ENCODE results near the gene JAG2.

JAG2 gene

GRCh38 chr14:105163040-105163742 lies 5.4 kb downstream of the JAG2 start:
- DNase-seq: no peak

GRCh38 chr14:105162669-105162979 lies 6.0 kb downstream of the JAG2 start:
- DNase-seq: no peak

GRCh38 chr14:105161964-105162668 lies 6.5 kb downstream of the JAG2 start:
- DNase-seq: no peak

DNA sequence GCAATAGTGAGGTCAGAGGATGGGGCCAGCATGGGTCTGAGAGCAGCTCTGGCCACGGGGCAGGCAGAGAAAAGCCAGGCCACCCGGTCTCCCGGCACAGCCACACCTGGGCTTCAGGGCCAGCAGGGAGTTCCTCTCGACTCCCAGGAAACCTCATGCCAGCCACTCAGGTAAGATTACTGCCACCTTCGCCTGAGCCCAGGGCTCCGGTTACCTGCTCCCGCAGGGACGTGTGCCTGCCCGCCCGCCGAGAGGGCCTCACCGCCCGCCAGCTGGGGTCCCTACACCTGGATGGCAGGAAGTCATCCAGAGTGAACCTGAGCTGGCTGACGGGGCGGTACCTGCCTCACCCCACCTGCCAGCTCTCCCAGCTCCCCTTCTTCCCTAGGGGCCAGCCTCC lies 7.3 kb downstream of the JAG2 start:
- DNase-seq: no peak

DNA sequence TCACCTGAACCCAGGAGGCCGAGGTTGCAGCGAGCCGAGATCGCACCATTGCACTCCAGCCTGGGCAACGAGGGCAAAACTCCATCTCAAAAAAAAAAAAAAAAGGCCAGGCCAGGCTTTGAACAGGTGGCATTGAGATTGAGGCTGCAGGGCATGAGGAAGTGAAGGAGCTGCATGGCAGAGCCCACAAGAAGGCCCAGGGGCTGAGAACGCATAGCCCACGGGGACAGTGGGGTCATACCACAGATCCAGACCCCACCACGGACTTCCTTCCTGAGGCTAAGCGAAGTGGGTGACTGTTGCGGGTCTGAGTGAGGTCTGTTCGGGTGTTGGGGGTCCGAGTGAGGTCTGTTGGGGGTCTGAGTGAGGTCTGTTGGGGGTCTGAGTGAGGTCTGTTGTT lies 7.8 kb downstream of the JAG2 start:
- DNase-seq: no peak

DNA sequence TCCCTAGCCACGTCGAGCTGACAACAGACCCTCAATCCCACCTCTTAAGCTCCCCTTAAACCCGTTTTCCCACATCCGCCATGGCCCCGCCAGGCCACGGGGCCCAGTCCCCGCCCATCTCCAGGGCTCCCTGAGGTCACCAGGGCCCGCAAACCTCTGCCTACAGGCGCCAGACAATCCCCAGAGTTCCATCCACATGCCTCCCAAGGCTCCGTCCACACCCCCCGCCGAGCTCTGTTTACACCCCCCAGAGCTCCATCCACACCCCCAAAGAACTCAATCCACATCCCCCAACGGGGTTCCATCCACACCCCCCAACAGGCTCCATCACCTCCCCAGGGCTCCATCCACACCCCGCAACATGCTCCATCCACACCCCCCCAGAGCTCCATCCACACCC lies 9.2 kb downstream of the JAG2 start:
- DNase-seq: no peak

GRCh38 chr14:105158794-105159193 lies 9.8 kb downstream of the JAG2 start:
- no peak for DNase-seq

DNA sequence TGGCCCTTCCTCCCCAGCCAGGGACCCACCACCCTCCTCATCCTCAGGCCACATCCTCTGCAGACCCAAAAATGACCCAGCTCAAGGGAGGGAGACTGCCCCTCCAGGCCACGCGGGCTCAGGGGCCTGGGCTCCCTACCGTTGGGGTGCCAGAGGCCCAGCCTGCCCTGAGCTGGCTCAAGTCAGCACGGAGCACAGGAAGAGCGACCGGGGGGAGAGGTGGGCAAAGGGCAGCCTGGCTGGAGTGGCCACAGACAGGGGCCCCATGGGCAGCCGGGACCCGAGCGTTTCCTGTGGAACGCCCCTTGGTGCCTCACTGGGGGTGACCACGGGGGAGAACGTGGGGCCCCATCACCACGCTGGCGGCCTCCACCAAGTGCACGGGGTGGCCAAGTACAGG lies 10.7 kb downstream of the JAG2 start:
- DNase-seq: no peak

GRCh38 chr14:105156414-105157375 lies 11.9 kb downstream of the JAG2 start:
- DNase-seq: no peak

DNA sequence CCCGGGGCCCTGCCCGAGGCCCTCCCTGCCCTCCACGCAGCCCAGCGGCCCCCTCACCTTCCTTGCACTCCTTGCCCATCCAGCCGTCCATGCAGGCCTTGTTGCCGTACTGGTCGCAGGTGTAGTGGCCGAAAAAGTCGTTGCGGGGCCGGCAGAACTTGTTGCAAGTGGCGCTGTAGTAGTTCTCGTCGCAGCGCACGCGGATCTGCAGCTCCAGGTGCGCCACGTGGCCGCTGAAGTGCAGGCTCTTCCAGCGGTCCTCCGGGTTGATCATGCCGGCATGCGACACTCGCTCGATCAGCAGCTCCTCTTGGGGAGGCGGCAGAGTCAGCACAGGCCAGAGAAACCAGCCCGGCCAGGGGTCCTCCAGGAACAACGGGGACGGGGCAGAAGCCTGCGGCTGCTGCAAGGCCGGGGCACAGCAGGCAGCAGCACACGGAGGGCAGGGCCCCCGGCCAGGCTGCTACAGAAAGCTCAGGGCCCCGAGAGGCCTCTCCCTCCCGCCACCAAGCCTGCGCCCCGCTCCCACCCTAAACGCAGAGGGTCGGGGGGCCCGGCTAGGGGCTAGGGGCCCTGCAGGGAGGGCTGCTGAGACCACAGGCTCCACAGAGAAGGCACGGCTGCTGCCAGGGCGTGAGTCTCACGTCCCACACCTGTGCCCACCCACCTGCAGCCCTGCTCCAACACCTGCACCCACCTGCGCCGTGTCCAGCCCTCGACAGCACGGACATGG lies 12.7 kb downstream of the JAG2 start:
- no peak for DNase-seq

DNA sequence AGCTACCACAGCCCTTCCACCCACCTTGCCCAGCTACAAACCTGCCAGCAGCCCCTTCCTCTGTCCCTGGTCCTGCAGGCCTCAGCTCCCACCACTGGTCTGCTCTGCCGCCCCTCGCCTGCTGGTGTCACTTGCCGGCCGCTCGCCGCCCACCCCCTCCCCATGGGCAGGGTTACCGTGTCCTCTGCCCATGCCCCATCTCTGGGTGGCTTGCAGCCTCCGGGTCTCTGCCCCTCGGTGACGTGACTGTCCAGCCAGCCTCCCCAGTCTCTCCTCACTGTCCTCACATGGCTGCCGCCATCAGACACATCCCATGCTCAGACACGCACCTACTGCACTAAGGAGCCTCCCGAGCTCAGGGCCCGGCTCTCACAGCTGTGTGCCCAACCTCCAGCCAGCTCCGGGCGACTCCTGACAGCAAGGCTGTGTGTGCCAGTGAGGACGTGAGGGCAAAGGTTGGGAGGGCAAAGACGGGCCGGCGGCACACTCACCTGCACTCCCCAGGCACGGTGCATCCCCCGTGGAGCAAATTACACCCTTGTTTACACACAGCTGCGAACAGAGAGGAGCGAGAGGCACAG lies 13.4 kb downstream of the JAG2 start:
- DNase-seq: no peak

GRCh38 chr14:105154476-105154871 lies 14.1 kb downstream of the JAG2 start:
- DNase-seq: no peak

DNA sequence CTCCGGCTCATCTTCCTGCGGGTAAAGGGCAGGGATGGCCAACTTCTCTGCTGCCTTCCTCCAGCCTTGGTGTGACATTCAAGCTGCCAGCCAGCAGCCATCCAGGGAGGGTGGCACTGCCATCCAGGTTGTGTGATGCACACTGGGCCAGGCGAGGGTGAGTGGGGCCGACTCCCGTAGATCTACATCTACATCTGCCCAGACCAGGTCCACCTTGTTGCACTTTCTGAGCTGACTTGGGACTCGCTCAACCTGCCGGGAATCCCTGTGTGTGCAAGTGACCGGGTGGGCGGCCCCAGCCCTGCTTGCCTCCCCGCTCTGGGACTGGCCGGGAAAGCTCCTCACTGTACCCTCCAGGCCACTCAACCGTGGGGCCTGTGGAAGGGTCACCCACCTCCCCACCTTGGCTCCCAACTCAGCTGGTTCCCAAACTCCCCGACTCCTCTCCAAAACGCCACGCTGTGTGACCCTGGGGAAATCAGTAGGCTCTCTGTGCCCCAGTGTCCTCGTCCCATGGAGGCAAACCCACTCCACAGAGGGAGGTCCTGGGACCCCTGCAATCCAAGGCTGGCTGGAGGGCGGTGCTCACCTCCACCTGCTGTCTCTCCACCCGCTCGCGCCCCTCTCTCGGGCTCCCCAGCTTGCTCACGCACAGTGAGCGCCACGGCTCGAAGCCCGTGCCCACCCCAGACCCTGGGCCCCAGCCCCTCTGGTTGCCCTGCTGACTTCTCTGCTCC lies 14.7 kb downstream of the JAG2 start:
- no peak for DNase-seq

GRCh38 chr14:105153331-105153731 lies 15.2 kb downstream of the JAG2 start:
- no peak for DNase-seq

DNA sequence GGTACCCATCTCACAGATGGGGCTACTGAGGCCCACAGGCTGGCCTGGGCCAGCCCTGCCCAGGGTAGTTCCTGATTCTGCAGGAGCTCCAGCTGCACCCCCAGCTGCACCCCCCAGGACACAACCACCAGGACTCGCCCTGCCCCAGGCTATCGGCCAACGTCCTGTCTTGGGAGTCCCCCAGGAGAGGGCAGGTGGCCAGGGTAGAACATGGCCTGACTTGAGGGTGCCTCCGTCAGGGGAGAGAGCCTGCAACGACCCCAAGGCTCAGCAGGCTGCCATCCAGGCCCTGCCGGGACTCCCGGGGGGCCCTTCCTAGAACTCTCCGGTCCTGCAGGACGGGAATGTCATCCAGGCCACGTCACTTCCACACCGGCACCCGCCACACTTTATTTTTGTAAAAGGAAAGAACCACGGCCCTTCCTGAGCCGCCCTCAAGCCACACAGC lies 15.8 kb downstream of the JAG2 start:
- DNase-seq: no peak

- DNase-seq: no peak
These were observed 16.5 kb downstream of the JAG2 start for GRCh38 chr14:105151838-105152793.

- no peak for DNase-seq
These were observed 17.3 kb downstream of the JAG2 start for GRCh38 chr14:105151084-105151837.

DNA sequence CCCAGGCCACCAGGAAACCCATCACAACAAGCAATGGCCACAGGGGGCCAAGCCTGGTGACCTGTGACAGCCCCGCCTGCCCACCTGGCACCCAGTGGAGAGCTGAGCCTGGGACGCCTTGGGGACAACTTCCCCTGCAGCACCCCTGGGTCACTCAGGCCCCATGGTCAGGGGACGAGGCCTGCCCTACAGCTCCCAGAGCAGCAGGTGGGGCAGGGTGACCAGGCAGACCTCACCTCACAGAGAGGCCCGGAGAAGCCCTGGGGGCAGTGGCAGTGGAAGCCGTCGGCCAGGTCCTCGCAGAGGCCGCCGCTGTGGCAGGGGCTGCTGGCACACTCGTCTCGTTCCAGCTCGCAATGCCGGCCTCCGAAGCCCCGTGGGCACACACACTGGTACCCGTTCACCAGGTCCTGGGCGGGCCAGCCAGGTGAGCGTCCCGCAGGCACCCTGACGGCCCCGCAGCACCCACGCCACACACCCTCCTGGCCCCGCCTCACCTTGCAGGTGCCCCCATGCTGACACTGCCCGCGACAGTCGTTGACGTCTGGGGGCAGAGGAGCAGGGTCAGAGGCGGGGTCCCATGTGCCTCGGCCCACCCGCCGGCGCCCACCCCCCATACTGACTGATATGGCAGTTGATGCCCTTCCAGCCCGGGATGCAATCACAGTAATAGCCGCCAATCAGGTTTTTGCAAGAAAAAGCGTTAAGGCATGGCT lies 18.1 kb downstream of the JAG2 start:
- DNase-seq: peak; percentile 0

DNA sequence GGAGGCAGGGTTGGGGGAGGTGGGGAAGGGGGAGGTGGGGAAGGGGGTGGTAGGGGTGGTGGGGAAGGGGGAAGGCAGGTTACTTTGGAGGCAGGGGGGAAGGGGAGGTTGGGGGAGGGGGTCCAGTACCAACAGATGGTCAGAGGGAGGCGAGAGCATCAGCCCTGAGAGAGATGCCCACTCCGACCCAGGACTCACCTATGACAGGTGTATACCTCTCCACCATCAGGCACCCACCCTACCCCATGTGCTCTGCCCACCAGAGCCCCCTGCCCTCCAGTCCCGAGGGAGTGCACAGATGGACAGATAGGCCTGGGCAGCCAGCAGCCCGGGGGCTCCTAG lies 18.6 kb downstream of the JAG2 start:
- DNase-seq: no peak
